SK-N-MC (cell line): ENCODE data around the gene SEC31A.

ENCODE experiments used
- EZH2 ChIP-seq: fragments of 200-600 bp; sonication (generic); IDR thresholded peaks from one replicate; pipeline ENCODE4 v1.6.1; 2017; ENCODE audit warnings: antibody characterized with exemption
- POLR2AphosphoS5 ChIP-seq: IDR thresholded peaks from 2 replicates; pipeline ENCODE4 v1.6.1; 2012; ENCODE audit warnings: mild to moderate bottlenecking, low read depth, low read length, borderline replicate concordance

DNA sequence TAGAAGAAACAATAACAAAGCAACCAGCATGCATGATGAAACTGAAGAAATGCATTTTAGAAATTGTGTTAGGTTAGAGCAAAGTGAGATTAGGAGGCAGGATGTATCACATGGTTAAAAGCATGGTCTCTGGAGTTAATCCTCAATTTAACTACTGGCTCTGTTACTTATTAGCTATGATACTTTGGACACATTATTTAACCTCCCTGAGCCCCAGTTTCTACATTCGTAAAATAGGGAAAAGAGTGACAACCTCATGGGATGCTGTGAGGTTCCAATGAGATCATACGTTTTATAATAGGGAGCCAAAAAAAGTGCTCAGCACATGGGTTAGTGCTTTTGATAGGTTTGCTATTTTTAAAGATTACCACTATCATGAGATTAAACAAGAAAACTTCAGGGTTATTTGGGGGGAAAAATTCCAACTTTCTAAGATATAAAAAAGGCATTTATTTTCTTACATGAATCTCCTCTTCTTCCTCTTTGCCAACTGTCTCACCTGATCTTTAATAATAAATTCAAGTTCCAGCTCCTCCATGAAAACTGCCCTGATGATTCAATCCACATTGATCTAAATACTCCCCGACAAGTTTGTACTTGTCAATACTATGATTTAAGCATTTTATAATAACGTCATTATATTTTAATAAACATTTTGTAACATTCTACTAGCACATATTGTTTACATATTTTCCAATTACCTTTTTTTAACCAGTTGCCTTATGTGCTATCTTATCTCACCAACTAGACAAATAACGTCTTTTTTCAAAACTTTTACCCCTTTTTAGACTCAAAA is 4.6 kb downstream of the SEC31A start:
- TF ChIP-seq EZH2 (no peak), POLR2AphosphoS5 (no peak)
